ENCODE results near the gene ZBTB46.

DNA sequence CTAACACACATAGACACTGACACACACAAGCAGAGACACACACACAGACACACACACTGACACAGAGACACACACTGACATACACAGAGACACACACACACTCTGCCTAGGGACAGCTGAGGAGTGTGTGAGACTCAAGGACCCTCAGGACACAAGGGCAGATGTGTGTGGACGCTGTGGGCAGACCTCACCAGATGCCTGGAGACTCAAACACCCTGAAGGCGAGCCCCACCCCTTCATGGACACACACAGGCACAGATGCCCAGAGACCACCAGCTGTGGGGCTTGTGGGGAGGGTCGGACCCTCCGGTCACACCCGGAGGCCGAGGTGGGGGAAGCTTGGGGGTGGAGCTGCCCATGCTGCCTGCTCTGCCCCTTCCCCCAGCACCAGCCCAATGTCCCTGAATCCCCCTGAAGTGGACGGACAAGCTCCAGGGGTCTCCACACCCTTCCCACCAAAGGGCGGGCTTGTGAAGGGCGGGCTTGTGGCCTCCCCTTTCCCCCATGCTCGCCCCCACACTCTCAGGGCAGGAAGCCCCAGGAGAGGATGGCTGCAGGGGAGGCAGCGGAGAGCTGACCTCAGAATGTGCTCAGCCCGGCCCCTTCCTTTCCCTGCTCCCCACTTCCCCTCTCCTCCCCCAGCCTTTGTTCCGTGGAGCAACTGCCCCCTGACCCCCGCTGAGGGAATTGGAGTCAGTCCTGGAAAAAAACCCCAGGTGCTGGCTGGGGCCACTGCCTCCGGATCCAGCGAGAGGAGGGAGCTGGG is 16.4 kb upstream of the ZBTB46 start:
- no peak for TF ChIP-seq POLR2A (IDR thresholded peaks at IDR 0.05)
- TF ChIP-seq, protein P1, sequence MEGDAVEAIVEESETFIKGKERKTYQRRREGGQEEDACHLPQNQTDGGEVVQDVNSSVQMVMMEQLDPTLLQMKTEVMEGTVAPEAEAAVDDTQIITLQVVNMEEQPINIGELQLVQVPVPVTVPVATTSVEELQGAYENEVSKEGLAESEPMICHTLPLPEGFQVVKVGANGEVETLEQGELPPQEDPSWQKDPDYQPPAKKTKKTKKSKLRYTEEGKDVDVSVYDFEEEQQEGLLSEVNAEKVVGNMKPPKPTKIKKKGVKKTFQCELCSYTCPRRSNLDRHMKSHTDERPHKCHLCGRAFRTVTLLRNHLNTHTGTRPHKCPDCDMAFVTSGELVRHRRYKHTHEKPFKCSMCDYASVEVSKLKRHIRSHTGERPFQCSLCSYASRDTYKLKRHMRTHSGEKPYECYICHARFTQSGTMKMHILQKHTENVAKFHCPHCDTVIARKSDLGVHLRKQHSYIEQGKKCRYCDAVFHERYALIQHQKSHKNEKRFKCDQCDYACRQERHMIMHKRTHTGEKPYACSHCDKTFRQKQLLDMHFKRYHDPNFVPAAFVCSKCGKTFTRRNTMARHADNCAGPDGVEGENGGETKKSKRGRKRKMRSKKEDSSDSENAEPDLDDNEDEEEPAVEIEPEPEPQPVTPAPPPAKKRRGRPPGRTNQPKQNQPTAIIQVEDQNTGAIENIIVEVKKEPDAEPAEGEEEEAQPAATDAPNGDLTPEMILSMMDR (IDR thresholded peaks at IDR 0.05) = no peak
